Measurements from ENCODE around the gene CFAP92.
"Not testable (repeated sequence)": the region's sequence is repeated elsewhere in the genome, so short reads cannot be mapped to it uniquely, and the experiment has no call there.

Gene CFAP92

GRCh38 chr3:128903501-128903900 is 90.4 kb downstream of the CFAP92 start:
- no peak overlapping the region for H3K4me3 Mint-ChIP-seq
- peaks cover 2% of the 10 kb centered on the region for H3K36me3 Mint-ChIP-seq
- no peaks in the 10 kb centered on the region for H3K4me1 Mint-ChIP-seq (ENCODE audit: low read depth)
- no peak overlapping the region for H3K27ac Mint-ChIP-seq
- H3K27me3 Mint-ChIP-seq: no peaks in the 10 kb centered on the region
- no peaks in the 10 kb centered on the region for H3K9me3 Mint-ChIP-seq (ENCODE audit: low read depth)

GRCh38 chr3:128902426-128902825 is 91.5 kb downstream of the CFAP92 start:
- Mint-ChIP-seq H3K36me3 (peaks cover 2% of the 10 kb centered on the region), H3K27ac (no peak overlapping the region), H3K9me3 (ENCODE audit: low read depth) (no peaks in the 10 kb centered on the region), H3K4me3 (no peak overlapping the region), H3K4me1 (ENCODE audit: low read depth) (no peaks in the 10 kb centered on the region), H3K27me3 (no peaks in the 10 kb centered on the region)

GRCh38 chr3:128895843-128896697 is 97.8 kb downstream of the CFAP92 start:
- H3K4me3 Mint-ChIP-seq: no peak overlapping the region
- H3K4me1 Mint-ChIP-seq (ENCODE audit: low read depth): no peaks in the 10 kb centered on the region
- H3K27ac Mint-ChIP-seq: no peak overlapping the region
- peaks cover 2% of the 10 kb centered on the region for H3K36me3 Mint-ChIP-seq
- H3K9me3 Mint-ChIP-seq (ENCODE audit: low read depth): no peaks in the 10 kb centered on the region
- H3K27me3 Mint-ChIP-seq: no peaks in the 10 kb centered on the region

GRCh38 chr3:128889139-128889894 is 104.6 kb downstream of the CFAP92 start:
- Mint-ChIP-seq H3K36me3 (peaks cover 3% of the 10 kb centered on the region), H3K27ac (no peak overlapping the region), H3K4me1 (ENCODE audit: low read depth) (peaks cover 7% of the 10 kb centered on the region), H3K27me3 (no peaks in the 10 kb centered on the region), H3K4me3 (no peak overlapping the region), H3K9me3 (ENCODE audit: low read depth) (no peaks in the 10 kb centered on the region)

- H3K27me3 Mint-ChIP-seq: no peaks in the 10 kb centered on the region
- no peak overlapping the region for H3K27ac Mint-ChIP-seq
- H3K4me3 Mint-ChIP-seq: no peak overlapping the region
- H3K4me1 Mint-ChIP-seq (ENCODE audit: low read depth): peaks cover 41% of the 10 kb centered on the region
- no peaks in the 10 kb centered on the region for H3K9me3 Mint-ChIP-seq (ENCODE audit: low read depth)
- peaks cover 10% of the 10 kb centered on the region for H3K36me3 Mint-ChIP-seq
These were observed 108.9 kb downstream of the CFAP92 start for GRCh38 chr3:128884992-128885391.

GRCh38 chr3:128882719-128883118 is 111.2 kb downstream of the CFAP92 start:
- Mint-ChIP-seq H3K4me3 (peak overlapping the region; percentile 44), H3K27ac (no peak overlapping the region), H3K9me3 (ENCODE audit: low read depth) (no peaks in the 10 kb centered on the region), H3K4me1 (ENCODE audit: low read depth) (peaks cover 54% of the 10 kb centered on the region), H3K36me3 (peaks cover 9% of the 10 kb centered on the region), H3K27me3 (no peaks in the 10 kb centered on the region)

- H3K27me3 Mint-ChIP-seq: no peaks in the 10 kb centered on the region
- H3K4me3 Mint-ChIP-seq: peak overlapping the region; percentile 96
- H3K36me3 Mint-ChIP-seq: peaks cover 7% of the 10 kb centered on the region
- H3K27ac Mint-ChIP-seq: peak overlapping the region; percentile 97
- no peaks in the 10 kb centered on the region for H3K9me3 Mint-ChIP-seq (ENCODE audit: low read depth)
- H3K4me1 Mint-ChIP-seq (ENCODE audit: low read depth): peaks cover 60% of the 10 kb centered on the region
These were observed 112.3 kb downstream of the CFAP92 start for GRCh38 chr3:128881576-128881975.

GRCh38 chr3:128880455-128880854 is 113.4 kb downstream of the CFAP92 start:
- peak overlapping the region; percentile 97 for H3K27ac Mint-ChIP-seq
- not testable (repeated sequence) for H3K27me3 Mint-ChIP-seq; H3K36me3 Mint-ChIP-seq; H3K9me3 Mint-ChIP-seq (ENCODE audit: low read depth)
- H3K4me1 Mint-ChIP-seq (ENCODE audit: low read depth): peaks cover 68% of the 10 kb centered on the region
- H3K4me3 Mint-ChIP-seq: peak overlapping the region; percentile 96

- Mint-ChIP-seq H3K4me1 (ENCODE audit: low read depth) (peaks cover 69% of the 10 kb centered on the region), H3K27me3 (no peaks in the 10 kb centered on the region), H3K36me3 (peaks cover 7% of the 10 kb centered on the region), H3K27ac (peak overlapping the region; percentile 97), H3K9me3 (ENCODE audit: low read depth) (no peaks in the 10 kb centered on the region), H3K4me3 (peak overlapping the region; percentile 96)
These were observed 113.9 kb downstream of the CFAP92 start for GRCh38 chr3:128879991-128880390.

- H3K27me3 Mint-ChIP-seq: no peaks in the 10 kb centered on the region
- peaks cover 67% of the 10 kb centered on the region for H3K4me1 Mint-ChIP-seq (ENCODE audit: low read depth)
- H3K27ac Mint-ChIP-seq: peak within 1 kb of the TSS; percentile 97
- peak within 1 kb of the TSS; percentile 96 for H3K4me3 Mint-ChIP-seq
- H3K9me3 Mint-ChIP-seq (ENCODE audit: low read depth): no peaks in the 10 kb centered on the region
- H3K36me3 Mint-ChIP-seq: peaks cover 7% of the 10 kb centered on the region
These were observed 114.5 kb downstream of the CFAP92 start, which contains the start of gene ACAD9 for GRCh38 chr3:128879125-128879969. Gene ACAD9, plus strand, starts transcription at chr3:128879620. Its CDS starts 72 bp downstream, at chr3:128879692.

GRCh38 chr3:128878556-128879124 is 115.2 kb downstream of the CFAP92 start:
- peaks cover 6% of the 10 kb centered on the region for H3K36me3 Mint-ChIP-seq

GRCh38 chr3:128878011-128878457 is 115.8 kb downstream of the CFAP92 start:
- no peaks in the 10 kb centered on the region for H3K9me3 Mint-ChIP-seq (ENCODE audit: low read depth)
- H3K4me3 Mint-ChIP-seq: peak overlapping the region; percentile 96
- peak overlapping the region; percentile 97 for H3K27ac Mint-ChIP-seq
- H3K27me3 Mint-ChIP-seq: no peaks in the 10 kb centered on the region
- peaks cover 58% of the 10 kb centered on the region for H3K4me1 Mint-ChIP-seq (ENCODE audit: low read depth)
- peaks cover 5% of the 10 kb centered on the region for H3K36me3 Mint-ChIP-seq

More at GRCh38 chr3:128878556-128879124, 115.2 kb downstream of the CFAP92 start:
- peaks cover 60% of the 10 kb centered on the region for H3K4me1 Mint-ChIP-seq (ENCODE audit: low read depth)
- no peaks in the 10 kb centered on the region for H3K9me3 Mint-ChIP-seq (ENCODE audit: low read depth)
- H3K27ac Mint-ChIP-seq: peak overlapping the region; percentile 97
- H3K4me3 Mint-ChIP-seq: peak overlapping the region; percentile 96
- no peaks in the 10 kb centered on the region for H3K27me3 Mint-ChIP-seq

- Mint-ChIP-seq H3K36me3 (no peaks in the 10 kb centered on the region), H3K27me3 (no peaks in the 10 kb centered on the region), H3K4me1 (ENCODE audit: low read depth) (peaks cover 37% of the 10 kb centered on the region), H3K9me3 (ENCODE audit: low read depth) (no peaks in the 10 kb centered on the region), H3K4me3 (no peak overlapping the region), H3K27ac (peak overlapping the region; percentile 42)
These were observed 118.2 kb downstream of the CFAP92 start for GRCh38 chr3:128875556-128876120.
